ENCODE data around the gene YIF1B. TPM values are rescaled to one million over a fixed set of nuclear protein-coding genes. Genes with fewer than 3 reads are reported as not detected.

The YIF1B gene
- total and polyA plus RNA-seq, 4 donors, result 19.5 to 75.9 (median 25.4) TPM

DNA sequence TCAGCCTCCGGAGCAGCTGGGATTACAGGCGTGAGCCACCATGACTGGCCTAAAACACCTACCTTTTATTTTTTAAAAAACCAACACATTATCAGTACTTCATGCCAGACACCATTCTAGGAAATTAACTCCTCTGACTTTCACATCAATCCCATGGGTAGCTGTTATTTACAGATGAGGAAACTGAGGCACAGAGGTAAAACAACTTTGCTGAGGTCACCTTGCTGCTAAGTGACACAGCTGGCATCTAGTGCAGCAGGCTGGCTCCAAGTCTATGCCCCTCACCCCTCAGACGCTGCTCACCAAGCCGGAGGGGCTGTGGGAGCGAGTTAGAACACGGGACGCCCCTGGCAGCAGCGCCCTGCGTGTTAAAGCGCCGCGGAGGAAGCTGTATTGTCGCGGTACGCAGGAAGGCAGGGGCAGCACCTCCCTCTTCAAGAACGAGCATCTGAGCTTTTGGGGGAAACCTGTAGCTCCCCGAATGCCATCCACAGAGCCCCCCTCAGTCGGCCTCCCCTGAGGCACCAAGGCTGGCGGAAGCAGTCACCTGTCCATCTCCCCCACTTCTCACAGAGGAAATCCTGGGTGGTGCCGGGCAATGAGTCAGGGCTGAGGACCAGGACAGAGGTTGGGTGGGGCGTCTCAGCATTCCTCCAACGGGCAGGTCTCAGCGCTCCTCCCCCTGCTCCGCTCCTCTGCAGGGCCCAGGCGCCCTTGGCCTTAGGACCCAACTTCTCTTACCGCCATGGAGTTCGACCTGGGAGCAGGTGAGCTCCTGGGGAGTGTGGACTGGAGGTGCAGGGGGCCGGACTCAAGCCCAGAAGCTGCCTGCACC is 12.0 kb downstream of the YIF1B start, which contains the start of gene C19orf33:
Gene C19orf33 (plus strand): TSS at position 735 of the 835 bp plus-strand sequence. CDS start 11 bp downstream, at position 746.
- no peaks in the 10 kb centered on the region for H3K9me3 ChIP-seq (ENCODE audit: control insufficient read depth, low read length)
- peaks cover 0 to 2% of the 10 kb centered on the region in 2 donors for H3K36me3 ChIP-seq (ENCODE audit: control insufficient read depth in 1 of 2, insufficient read depth in 2 of 2, low read length in 1 of 2)
- intact Hi-C loops (cut with DNase I), result no loop called here
- no peak within 1 kb of the TSS for H3K4me3 ChIP-seq (ENCODE audit: low read length in 2 of 2)
- no peak within 1 kb of the TSS for H3K27ac ChIP-seq (ENCODE audit: low read depth in 1 of 2, low read length in 2 of 2)
- DNase-seq (no peak), ATAC-seq (ENCODE audit: low FRiP score) (no peak)
- no peaks in the 10 kb centered on the region for H3K27me3 ChIP-seq (ENCODE audit: control insufficient read depth in 1 of 2, insufficient read depth in 2 of 2, low read length in 1 of 2)
- 76% methylated on average over 28 of the region's 28 CpGs for WGBS, 2 donors
- H3K4me1 ChIP-seq (ENCODE audit: control insufficient read depth in 1 of 2, insufficient read depth in 2 of 2, low read length in 2 of 2), result no peaks in the 10 kb centered on the region

- Histone ChIP-seq H3K36me3 (ENCODE audit: control insufficient read depth in 1 of 2, insufficient read depth in 2 of 2, low read length in 1 of 2) (peaks cover 0 to 2% of the 10 kb centered on the region in 2 donors), H3K27me3 (ENCODE audit: control insufficient read depth in 1 of 2, insufficient read depth in 2 of 2, low read length in 1 of 2) (no peaks in the 10 kb centered on the region), H3K9me3 (ENCODE audit: control insufficient read depth, low read length) (no peaks in the 10 kb centered on the region), H3K27ac (ENCODE audit: low read depth in 1 of 2, low read length in 2 of 2) (peak overlapping the region in 1 of 2 donors; percentile 9), H3K4me3 (ENCODE audit: low read length in 2 of 2) (no peak overlapping the region), H3K4me1 (ENCODE audit: control insufficient read depth in 1 of 2, insufficient read depth in 2 of 2, low read length in 2 of 2) (no peaks in the 10 kb centered on the region)
- intact Hi-C loops (cut with DNase I), result no loop called here
- ATAC-seq (ENCODE audit: low FRiP score) (no peak), DNase-seq (no peak)
- 14 to 16% methylated on average over 11 of the region's 11 CpGs for WGBS, 2 donors
Observed at GRCh38 chr19:38298821-38299680, 16.7 kb downstream of the YIF1B start.

GRCh38 chr19:38294090-38294489 is 21.7 kb downstream of the YIF1B start:
- no peaks in the 10 kb centered on the region for H3K9me3 ChIP-seq (ENCODE audit: control insufficient read depth, low read length)
- H3K4me1 ChIP-seq (ENCODE audit: control insufficient read depth in 1 of 2, insufficient read depth in 2 of 2, low read length in 2 of 2), result no peaks in the 10 kb centered on the region
- H3K36me3 ChIP-seq (ENCODE audit: control insufficient read depth in 1 of 2, insufficient read depth in 2 of 2, low read length in 1 of 2), result peaks cover 0 to 12% of the 10 kb centered on the region in 2 donors
- no peak overlapping the region for H3K27ac ChIP-seq (ENCODE audit: low read depth in 1 of 2, low read length in 2 of 2)
- 76 to 77% methylated on average over 8 of the region's 8 CpGs for WGBS, 2 donors
- H3K4me3 ChIP-seq (ENCODE audit: low read length in 2 of 2), result no peak overlapping the region
- DNase-seq, result no peak
- ATAC-seq (ENCODE audit: low FRiP score), result no peak
- H3K27me3 ChIP-seq (ENCODE audit: control insufficient read depth in 1 of 2, insufficient read depth in 2 of 2, low read length in 1 of 2), result no peaks in the 10 kb centered on the region
- intact Hi-C loops (cut with DNase I), result no loop called here

- no peaks in the 10 kb centered on the region for H3K4me1 ChIP-seq (ENCODE audit: control insufficient read depth in 1 of 2, insufficient read depth in 2 of 2, low read length in 2 of 2)
- H3K4me3 ChIP-seq (ENCODE audit: low read length in 2 of 2), result no peak overlapping the region
- no peaks in the 10 kb centered on the region for H3K27me3 ChIP-seq (ENCODE audit: control insufficient read depth in 1 of 2, insufficient read depth in 2 of 2, low read length in 1 of 2)
- H3K36me3 ChIP-seq (ENCODE audit: control insufficient read depth in 1 of 2, insufficient read depth in 2 of 2, low read length in 1 of 2), result peaks cover 0 to 18% of the 10 kb centered on the region in 2 donors
- H3K27ac ChIP-seq (ENCODE audit: low read depth in 1 of 2, low read length in 2 of 2), result no peak overlapping the region
- DNase-seq (no peak), ATAC-seq (ENCODE audit: low FRiP score) (no peak)
- no peaks in the 10 kb centered on the region for H3K9me3 ChIP-seq (ENCODE audit: control insufficient read depth, low read length)
- WGBS, 2 donors, result 92 to 93% methylated on average over 9 of the region's 9 CpGs
- intact Hi-C loops (cut with DNase I), result no loop called here
Observed at GRCh38 chr19:38293281-38293680, 22.5 kb downstream of the YIF1B start.

- ATAC-seq (ENCODE audit: low FRiP score), result no peak
- H3K36me3 ChIP-seq (ENCODE audit: control insufficient read depth in 1 of 2, insufficient read depth in 2 of 2, low read length in 1 of 2), result peaks cover 0 to 19% of the 10 kb centered on the region in 2 donors
- intact Hi-C loops (cut with DNase I), result no loop called here
- no peak for DNase-seq
- no peaks in the 10 kb centered on the region for H3K9me3 ChIP-seq (ENCODE audit: control insufficient read depth, low read length)
- WGBS, 2 donors, result 78 to 82% methylated on average over 15 of the region's 15 CpGs
- H3K4me1 ChIP-seq (ENCODE audit: control insufficient read depth in 1 of 2, insufficient read depth in 2 of 2, low read length in 2 of 2), result no peaks in the 10 kb centered on the region
- no peak overlapping the region for H3K4me3 ChIP-seq (ENCODE audit: low read length in 2 of 2)
- H3K27me3 ChIP-seq (ENCODE audit: control insufficient read depth in 1 of 2, insufficient read depth in 2 of 2, low read length in 1 of 2), result no peaks in the 10 kb centered on the region
- H3K27ac ChIP-seq (ENCODE audit: low read depth in 1 of 2, low read length in 2 of 2), result no peak overlapping the region
Observed at GRCh38 chr19:38291855-38292254, 23.9 kb downstream of the YIF1B start.

- 80 to 84% methylated on average over 13 of the region's 13 CpGs for WGBS, 2 donors
- Histone ChIP-seq H3K9me3 (ENCODE audit: control insufficient read depth, low read length) (no peaks in the 10 kb centered on the region), H3K4me3 (ENCODE audit: low read length in 2 of 2) (no peak overlapping the region), H3K27ac (ENCODE audit: low read depth in 1 of 2, low read length in 2 of 2) (no peak overlapping the region), H3K36me3 (ENCODE audit: control insufficient read depth in 1 of 2, insufficient read depth in 2 of 2, low read length in 1 of 2) (peaks cover 0 to 19% of the 10 kb centered on the region in 2 donors), H3K4me1 (ENCODE audit: control insufficient read depth in 1 of 2, insufficient read depth in 2 of 2, low read length in 2 of 2) (no peaks in the 10 kb centered on the region), H3K27me3 (ENCODE audit: control insufficient read depth in 1 of 2, insufficient read depth in 2 of 2, low read length in 1 of 2) (no peaks in the 10 kb centered on the region)
- peak; percentile 17 for ATAC-seq (ENCODE audit: low FRiP score)
- no peak for DNase-seq
- intact Hi-C loops (cut with DNase I), result no loop called here
Observed at GRCh38 chr19:38290631-38291147, 25.1 kb downstream of the YIF1B start.

DNA sequence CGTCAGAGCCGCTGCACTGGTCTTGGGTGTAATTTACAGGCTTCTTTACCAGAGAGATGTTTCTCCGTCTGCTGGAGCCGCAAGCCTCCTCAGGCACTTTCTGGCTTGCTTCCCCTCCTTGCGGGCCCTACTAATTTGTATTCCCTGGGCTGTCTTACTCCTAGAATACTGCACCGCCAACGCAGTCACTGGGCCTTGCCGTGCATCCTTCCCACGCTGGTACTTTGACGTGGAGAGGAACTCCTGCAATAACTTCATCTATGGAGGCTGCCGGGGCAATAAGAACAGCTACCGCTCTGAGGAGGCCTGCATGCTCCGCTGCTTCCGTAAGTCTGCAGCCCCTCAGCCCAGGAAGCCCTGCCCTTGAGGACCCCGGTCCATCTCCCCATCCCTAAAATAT is 25.8 kb downstream of the YIF1B start:
- Histone ChIP-seq H3K27me3 (ENCODE audit: control insufficient read depth in 1 of 2, insufficient read depth in 2 of 2, low read length in 1 of 2) (no peaks in the 10 kb centered on the region), H3K9me3 (ENCODE audit: control insufficient read depth, low read length) (no peaks in the 10 kb centered on the region), H3K4me3 (ENCODE audit: low read length in 2 of 2) (no peak overlapping the region), H3K4me1 (ENCODE audit: control insufficient read depth in 1 of 2, insufficient read depth in 2 of 2, low read length in 2 of 2) (no peaks in the 10 kb centered on the region), H3K27ac (ENCODE audit: low read depth in 1 of 2, low read length in 2 of 2) (no peak overlapping the region), H3K36me3 (ENCODE audit: control insufficient read depth in 1 of 2, insufficient read depth in 2 of 2, low read length in 1 of 2) (peaks cover 0 to 19% of the 10 kb centered on the region in 2 donors)
- intact Hi-C loops (cut with DNase I), result no loop called here
- 94% methylated on average over 15 of the region's 15 CpGs for WGBS, 2 donors
- ATAC-seq (ENCODE audit: low FRiP score), result no peak
- no peak for DNase-seq

GRCh38 chr19:38288123-38288855 is 27.5 kb downstream of the YIF1B start:
- Histone ChIP-seq H3K27ac (ENCODE audit: low read depth in 1 of 2, low read length in 2 of 2) (no peak overlapping the region), H3K36me3 (ENCODE audit: control insufficient read depth in 1 of 2, insufficient read depth in 2 of 2, low read length in 1 of 2) (peaks cover 0 to 16% of the 10 kb centered on the region in 2 donors), H3K9me3 (ENCODE audit: control insufficient read depth, low read length) (no peaks in the 10 kb centered on the region), H3K27me3 (ENCODE audit: control insufficient read depth in 1 of 2, insufficient read depth in 2 of 2, low read length in 1 of 2) (no peaks in the 10 kb centered on the region), H3K4me3 (ENCODE audit: low read length in 2 of 2) (no peak overlapping the region), H3K4me1 (ENCODE audit: control insufficient read depth in 1 of 2, insufficient read depth in 2 of 2, low read length in 2 of 2) (no peaks in the 10 kb centered on the region)
- intact Hi-C loops (cut with DNase I), result no loop called here
- no peak for DNase-seq
- no peak for ATAC-seq (ENCODE audit: low FRiP score)
- WGBS, 2 donors, result 79 to 85% methylated on average over 16 of the region's 16 CpGs
